BLaER1 (cell line): ENCODE results near the gene COL23A1.

ENCODE experiments used
- H3K27ac ChIP-seq: shearing (Covaris generic); formaldehyde crosslinking; 2 replicates; pipeline ENCODE4 v1.8.1; 2022
- H3K27me3 ChIP-seq: shearing (Covaris generic); formaldehyde crosslinking; 2 replicates; pipeline ENCODE4 v1.8.1; 2022
- H3K36me3 ChIP-seq: shearing (Covaris generic); formaldehyde crosslinking; 2 replicates; pipeline ENCODE4 v1.8.1; 2022
- H3K4me1 ChIP-seq: shearing (Covaris generic); formaldehyde crosslinking; 2 replicates; pipeline ENCODE4 v1.8.1; 2022
- H3K4me2 ChIP-seq: shearing (Covaris generic); formaldehyde crosslinking; 2 replicates; pipeline ENCODE4 v1.8.1; 2022
- H3K4me3 ChIP-seq: shearing (Covaris generic); formaldehyde crosslinking; 2 replicates; pipeline ENCODE4 v1.8.1; 2022
- H3K9ac ChIP-seq: shearing (Covaris generic); formaldehyde crosslinking; 2 replicates; pipeline ENCODE4 v1.8.1; 2022
- H3K9me3 ChIP-seq: shearing (Covaris generic); formaldehyde crosslinking; 2 replicates; pipeline ENCODE4 v1.8.1; 2022
- H4K20me1 ChIP-seq: shearing (Covaris generic); formaldehyde crosslinking; 2 replicates; pipeline ENCODE4 v1.8.1; 2022
- Cebpa-rat ChIP-seq: shearing (Covaris generic); IDR thresholded peaks from 2 replicates; pipeline ENCODE4 v1.8.1; 2022

Gene COL23A1

GRCh38 chr5:178212241-178213002 is 377.8 kb downstream of the COL23A1 start:
- no peak overlapping the region for H3K4me2 ChIP-seq
- H3K36me3 ChIP-seq = peaks cover 100% of the 10 kb centered on the region
- no peak overlapping the region for H3K4me3 ChIP-seq
- no peak overlapping the region for H3K9ac ChIP-seq
- H3K9me3 ChIP-seq = no peaks in the 10 kb centered on the region
- no peak overlapping the region for H3K27ac ChIP-seq
- no peak for TF ChIP-seq Cebpa-rat
- H3K27me3 ChIP-seq = no peaks in the 10 kb centered on the region
- H3K4me1 ChIP-seq = peaks cover 19% of the 10 kb centered on the region
- peaks cover 95% of the 10 kb centered on the region for H4K20me1 ChIP-seq

GRCh38 chr5:178211095-178212048 is 378.8 kb downstream of the COL23A1 start:
- no peak overlapping the region for H3K9ac ChIP-seq
- no peaks in the 10 kb centered on the region for H3K27me3 ChIP-seq
- no peak overlapping the region for H3K4me3 ChIP-seq
- no peak overlapping the region for H3K27ac ChIP-seq
- H3K4me2 ChIP-seq = no peak overlapping the region
- H4K20me1 ChIP-seq = peaks cover 100% of the 10 kb centered on the region
- H3K4me1 ChIP-seq = peaks cover 29% of the 10 kb centered on the region
- no peaks in the 10 kb centered on the region for H3K9me3 ChIP-seq
- peaks cover 100% of the 10 kb centered on the region for H3K36me3 ChIP-seq
- TF ChIP-seq Cebpa-rat = no peak

GRCh38 chr5:178210686-178211085 is 379.5 kb downstream of the COL23A1 start:
- no peak overlapping the region for H3K4me2 ChIP-seq
- H3K9ac ChIP-seq = no peak overlapping the region
- no peak for TF ChIP-seq Cebpa-rat
- no peaks in the 10 kb centered on the region for H3K27me3 ChIP-seq
- H4K20me1 ChIP-seq = peaks cover 100% of the 10 kb centered on the region
- no peaks in the 10 kb centered on the region for H3K9me3 ChIP-seq
- H3K27ac ChIP-seq = no peak overlapping the region
- H3K4me1 ChIP-seq = peaks cover 34% of the 10 kb centered on the region
- H3K36me3 ChIP-seq = peaks cover 100% of the 10 kb centered on the region
- H3K4me3 ChIP-seq = no peak overlapping the region

- H4K20me1 ChIP-seq = peaks cover 100% of the 10 kb centered on the region
- no peak overlapping the region for H3K4me2 ChIP-seq
- no peak for TF ChIP-seq Cebpa-rat
- peaks cover 99% of the 10 kb centered on the region for H3K36me3 ChIP-seq
- H3K9me3 ChIP-seq = no peaks in the 10 kb centered on the region
- H3K4me1 ChIP-seq = peaks cover 28% of the 10 kb centered on the region
- H3K27me3 ChIP-seq = no peaks in the 10 kb centered on the region
- H3K9ac ChIP-seq = no peak overlapping the region
- no peak overlapping the region for H3K27ac ChIP-seq
- no peak overlapping the region for H3K4me3 ChIP-seq
Observed at GRCh38 chr5:178210073-178210535, 380.1 kb downstream of the COL23A1 start.

- Histone ChIP-seq H3K27ac (no peak overlapping the region), H3K36me3 (peaks cover 93% of the 10 kb centered on the region), H3K9me3 (no peaks in the 10 kb centered on the region), H3K4me3 (no peak overlapping the region), H3K4me1 (peaks cover 28% of the 10 kb centered on the region), H3K9ac (no peak overlapping the region), H3K27me3 (no peaks in the 10 kb centered on the region), H3K4me2 (no peak overlapping the region), H4K20me1 (peaks cover 100% of the 10 kb centered on the region)
- no peak for TF ChIP-seq Cebpa-rat
Observed at GRCh38 chr5:178209334-178210072, 380.7 kb downstream of the COL23A1 start.

- Histone ChIP-seq H3K9ac (no peak overlapping the region), H3K4me3 (no peak overlapping the region), H3K27me3 (no peaks in the 10 kb centered on the region), H3K4me2 (no peak overlapping the region), H3K9me3 (no peaks in the 10 kb centered on the region), H3K36me3 (peaks cover 84% of the 10 kb centered on the region), H4K20me1 (peaks cover 91% of the 10 kb centered on the region), H3K4me1 (peaks cover 27% of the 10 kb centered on the region), H3K27ac (no peak overlapping the region)
- no peak for TF ChIP-seq Cebpa-rat
Observed at GRCh38 chr5:178208540-178209227, 381.5 kb downstream of the COL23A1 start.

- peaks cover 84% of the 10 kb centered on the region for H4K20me1 ChIP-seq
- peaks cover 24% of the 10 kb centered on the region for H3K4me1 ChIP-seq
- no peak overlapping the region for H3K4me3 ChIP-seq
- peak overlapping the region; percentile 30; the same call in 1 of the 2 replicates for H3K4me2 ChIP-seq
- peaks cover 77% of the 10 kb centered on the region for H3K36me3 ChIP-seq
- no peak overlapping the region for H3K27ac ChIP-seq
- no peaks in the 10 kb centered on the region for H3K27me3 ChIP-seq
- TF ChIP-seq Cebpa-rat = no peak
- H3K9ac ChIP-seq = no peak overlapping the region
- no peaks in the 10 kb centered on the region for H3K9me3 ChIP-seq
Observed at GRCh38 chr5:178207917-178208280, 382.3 kb downstream of the COL23A1 start.

GRCh38 chr5:178207183-178207916 is 382.8 kb downstream of the COL23A1 start:
- Histone ChIP-seq H3K36me3 (peaks cover 71% of the 10 kb centered on the region), H3K4me3 (peak overlapping the region; percentile 88; the same call in 1 of the 2 replicates), H3K4me2 (peak overlapping the region; percentile 92), H3K27me3 (no peaks in the 10 kb centered on the region), H3K9me3 (no peaks in the 10 kb centered on the region), H3K4me1 (peaks cover 25% of the 10 kb centered on the region), H4K20me1 (peaks cover 78% of the 10 kb centered on the region), H3K9ac (peak overlapping the region; percentile 98; the same call in 1 of the 2 replicates), H3K27ac (no peak overlapping the region)
- TF ChIP-seq Cebpa-rat = no peak
